Stimulated activated CD4-positive, alpha-beta T cell treated with anti-CD3 and anti-CD28 coated beads, Interleukin-15, amount 100 ng/mL, for 48 hours (primary cell): Measurements from ENCODE around the gene ARHGAP30.
A peak's percentile ranks its signal among the peaks of the same experiment; 100 is the strongest.
"Not testable (repeated sequence)": the region's sequence is repeated elsewhere in the genome, so short reads cannot be mapped to it uniquely, and the experiment has no call there.

Source experiments
- DNase-seq, 2 donors: peaks; one replicate each; pipeline ENCODE4 v3.0.0-alpha.2; 2020; ENCODE audit warnings: low read depth in 2 of 2

Gene ARHGAP30

GRCh38 chr1:161069241-161069640, 450 bp downstream of the ARHGAP30 start:
- no peak for DNase-seq

GRCh38 chr1:161068306-161069234, 1.1 kb downstream of the ARHGAP30 start:
- DNase-seq, result peak; percentile 66 to 74

- DNase-seq, result peak in 1 of 2 donors; percentile 20
These were observed 3.0 kb downstream of the ARHGAP30 start for GRCh38 chr1:161066694-161067093.

GRCh38 chr1:161065681-161066080, 4.0 kb downstream of the ARHGAP30 start:
- DNase-seq, result not testable (repeated sequence)

GRCh38 chr1:161063936-161064335, 5.8 kb downstream of the ARHGAP30 start:
- DNase-seq, result not testable (repeated sequence)

GRCh38 chr1:161061419-161061818, 8.3 kb downstream of the ARHGAP30 start:
- no peak for DNase-seq

GRCh38 chr1:161059293-161059692, 10.4 kb downstream of the ARHGAP30 start:
- no peak for DNase-seq

GRCh38 chr1:161054805-161055204, 14.9 kb downstream of the ARHGAP30 start:
- DNase-seq, result no peak

GRCh38 chr1:161054232-161054631, 15.5 kb downstream of the ARHGAP30 start:
- no peak for DNase-seq

GRCh38 chr1:161052899-161053298, 16.8 kb downstream of the ARHGAP30 start:
- no peak for DNase-seq

- DNase-seq, result no peak
These were observed 18.5 kb downstream of the ARHGAP30 start for GRCh38 chr1:161051219-161051618.

GRCh38 chr1:161048949-161049722, 20.6 kb downstream of the ARHGAP30 start:
- DNase-seq, result no peak

GRCh38 chr1:161047436-161048420, 22.0 kb downstream of the ARHGAP30 start:
- DNase-seq, result no peak

GRCh38 chr1:161046605-161047228, 23.0 kb downstream of the ARHGAP30 start:
- no peak for DNase-seq

- peak; percentile 80 to 89 for DNase-seq
These were observed 23.7 kb downstream of the ARHGAP30 start, which contains the start of gene USF1 for GRCh38 chr1:161045736-161046604. Gene USF1 (minus strand): TSS chr1:161045977. CDS start chr1:161043275, 2,702 bp downstream.

- DNase-seq, result no peak
These were observed 24.6 kb downstream of the ARHGAP30 start for GRCh38 chr1:161044908-161045735.

GRCh38 chr1:161044535-161044907, 25.2 kb downstream of the ARHGAP30 start:
- no peak for DNase-seq

GRCh38 chr1:161039546-161039945, 30.1 kb downstream of the ARHGAP30 start:
- no peak for DNase-seq

- DNase-seq, result no peak
These were observed 30.5 kb downstream of the ARHGAP30 start for GRCh38 chr1:161039154-161039545.
